Astrocyte (in vitro differentiated cells and primary cell): ENCODE results near the gene CRADD. TPM values are rescaled to one million over a fixed set of nuclear protein-coding genes. Genes with fewer than 3 reads are reported as not detected.

Experiments used
- DNase-seq: peaks from one replicate; pipeline ENCODE4 v3.0.0-alpha.2; 2010; ENCODE audit warnings: low read depth
- FAIRE-seq: peaks from 2 replicates; lab custom pipeline; 2011; peaks lifted over from hg19 to GRCh38; lab: Jason Lieb, UNC
- H2AFZ ChIP-seq: 2 replicates; pipeline ENCODE4 v1.6.0; 2012; ENCODE audit warnings: low read depth, low read length, inconsistent platforms
- H3K27ac ChIP-seq: 2 replicates; pipeline ENCODE4 v1.5.1; 2011; ENCODE audit warnings: low read depth, low read length, inconsistent platforms
- H3K27me3 ChIP-seq: 2 replicates; pipeline ENCODE4 v1.6.0; 2011; ENCODE audit warnings: low read length, inconsistent platforms; ENCODE audit not compliant: insufficient read depth
- H3K36me3 ChIP-seq: 2 replicates; pipeline ENCODE4 v1.5.1; 2011; ENCODE audit warnings: low read length, inconsistent platforms; ENCODE audit not compliant: insufficient read depth
- H3K4me1 ChIP-seq: 2 replicates; pipeline ENCODE4 v1.5.1; 2011; ENCODE audit warnings: low read length, inconsistent platforms; ENCODE audit not compliant: insufficient read depth
- H3K4me2 ChIP-seq: 2 replicates; pipeline ENCODE4 v1.6.0; 2012; ENCODE audit warnings: low read length, inconsistent platforms
- H3K4me3 ChIP-seq: 2 replicates; pipeline ENCODE4 v1.5.1; 2011; ENCODE audit warnings: low read depth, mild to moderate bottlenecking, low read length, inconsistent platforms; ENCODE audit not compliant: insufficient read depth
- H3K79me2 ChIP-seq: 2 replicates; pipeline ENCODE4 v1.6.0; 2012; ENCODE audit warnings: mild to moderate bottlenecking, low read length, inconsistent platforms; ENCODE audit not compliant: insufficient read depth
- H3K9ac ChIP-seq: 2 replicates; pipeline ENCODE4 v1.6.0; 2012; ENCODE audit warnings: mild to moderate bottlenecking, low read length, inconsistent platforms
- H3K9me3 ChIP-seq: 2 replicates; pipeline ENCODE4 v1.5.1; 2012; ENCODE audit warnings: low read depth, mild to moderate bottlenecking, low read length, inconsistent platforms; ENCODE audit not compliant: insufficient read depth
- H4K20me1 ChIP-seq: 2 replicates; pipeline ENCODE4 v1.6.0; 2012; ENCODE audit warnings: low read length, inconsistent platforms; ENCODE audit not compliant: insufficient read depth
- H3K27ac Mint-ChIP-seq: one replicate; pipeline ENCODE4 v1.8.0; 2021; ENCODE audit warnings: mild to moderate bottlenecking, mixed read lengths; ENCODE audit not compliant: unreplicated experiment
- H3K27me3 Mint-ChIP-seq: one replicate; pipeline ENCODE4 v1.8.0; 2021; ENCODE audit warnings: low read depth, mixed read lengths; ENCODE audit not compliant: unreplicated experiment
- H3K36me3 Mint-ChIP-seq: one replicate; pipeline ENCODE4 v1.8.0; 2021; ENCODE audit warnings: low read depth, mixed read lengths; ENCODE audit not compliant: unreplicated experiment
- H3K4me1 Mint-ChIP-seq: one replicate; pipeline ENCODE4 v1.8.0; 2021; ENCODE audit warnings: low read depth, mixed read lengths; ENCODE audit not compliant: unreplicated experiment
- H3K4me3 Mint-ChIP-seq: one replicate; pipeline ENCODE4 v1.8.0; 2021; ENCODE audit warnings: mild to moderate bottlenecking, moderate library complexity, mixed read lengths; ENCODE audit not compliant: unreplicated experiment
- H3K9me3 Mint-ChIP-seq: one replicate; pipeline ENCODE4 v1.8.0; 2021; ENCODE audit warnings: mild to moderate bottlenecking, mixed read lengths; ENCODE audit not compliant: unreplicated experiment
- EZH2 ChIP-seq: IDR thresholded peaks from 2 replicates; pipeline ENCODE4 v1.6.1; 2012; ENCODE audit warnings: mild to moderate bottlenecking, low read length, inconsistent platforms; ENCODE audit not compliant: insufficient read depth
- total RNA-seq: library from RNA; stranded (reverse); gene quantifications from 2 replicates; pipeline ENCODE4 v1.2.1, GENCODE V29; 2021
- TF ChIP-seq, protein P1 (sequence below): IDR thresholded peaks from 2 replicates; pipeline ENCODE4 v1.5.1; 2011; ENCODE audit warnings: low read depth, mild to moderate bottlenecking, inconsistent platforms, low read length, moderate library complexity; ENCODE audit not compliant: insufficient read depth

The CRADD gene
- total RNA-seq, 1 donor from 2014 or later, result 8.8 TPM

DNA sequence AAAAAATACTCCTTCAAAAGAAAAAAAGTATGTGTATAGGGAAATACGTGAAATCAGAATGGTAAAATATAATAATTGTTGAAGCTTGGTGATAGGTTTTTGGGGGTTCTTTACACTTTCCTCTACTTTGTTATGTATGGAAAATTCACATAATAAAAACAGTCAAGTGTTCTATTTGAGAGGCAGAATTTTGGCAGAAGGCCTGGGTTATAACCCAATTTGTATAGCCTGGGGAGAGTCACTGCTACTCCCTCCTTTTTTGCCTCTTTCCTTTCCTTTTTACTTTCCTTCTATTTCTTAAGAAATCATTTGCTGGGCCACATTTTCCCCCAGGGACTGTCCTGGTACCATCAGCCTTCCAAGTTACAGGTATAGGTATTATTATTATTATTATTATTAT, 105.7 kb downstream of the CRADD start:
- H3K36me3 ChIP-seq, result no peaks in the 10 kb centered on the region
- H3K9ac ChIP-seq, result no peak overlapping the region
- FAIRE-seq, result no peak
- peaks cover 47% of the 10 kb centered on the region for H3K4me1 ChIP-seq
- no peak overlapping the region for H3K27ac ChIP-seq
- no peak for DNase-seq
- H3K9me3 ChIP-seq, result no peaks in the 10 kb centered on the region
- no peaks in the 10 kb centered on the region for H4K20me1 ChIP-seq
- H3K4me3 ChIP-seq, result no peak overlapping the region
- no peak overlapping the region for H2AFZ ChIP-seq
- Mint-ChIP-seq H3K4me3 (no peak overlapping the region), H3K4me1 (peaks cover 46% of the 10 kb centered on the region), H3K27ac (no peak overlapping the region), H3K9me3 (peaks cover under 1% of the 10 kb centered on the region), H3K36me3 (peaks cover 2% of the 10 kb centered on the region), H3K27me3 (no peaks in the 10 kb centered on the region)
- TF ChIP-seq, protein P1, sequence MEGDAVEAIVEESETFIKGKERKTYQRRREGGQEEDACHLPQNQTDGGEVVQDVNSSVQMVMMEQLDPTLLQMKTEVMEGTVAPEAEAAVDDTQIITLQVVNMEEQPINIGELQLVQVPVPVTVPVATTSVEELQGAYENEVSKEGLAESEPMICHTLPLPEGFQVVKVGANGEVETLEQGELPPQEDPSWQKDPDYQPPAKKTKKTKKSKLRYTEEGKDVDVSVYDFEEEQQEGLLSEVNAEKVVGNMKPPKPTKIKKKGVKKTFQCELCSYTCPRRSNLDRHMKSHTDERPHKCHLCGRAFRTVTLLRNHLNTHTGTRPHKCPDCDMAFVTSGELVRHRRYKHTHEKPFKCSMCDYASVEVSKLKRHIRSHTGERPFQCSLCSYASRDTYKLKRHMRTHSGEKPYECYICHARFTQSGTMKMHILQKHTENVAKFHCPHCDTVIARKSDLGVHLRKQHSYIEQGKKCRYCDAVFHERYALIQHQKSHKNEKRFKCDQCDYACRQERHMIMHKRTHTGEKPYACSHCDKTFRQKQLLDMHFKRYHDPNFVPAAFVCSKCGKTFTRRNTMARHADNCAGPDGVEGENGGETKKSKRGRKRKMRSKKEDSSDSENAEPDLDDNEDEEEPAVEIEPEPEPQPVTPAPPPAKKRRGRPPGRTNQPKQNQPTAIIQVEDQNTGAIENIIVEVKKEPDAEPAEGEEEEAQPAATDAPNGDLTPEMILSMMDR, result no peak
- TF ChIP-seq EZH2, result no peak
- H3K27me3 ChIP-seq, result no peaks in the 10 kb centered on the region
- no peaks in the 10 kb centered on the region for H3K79me2 ChIP-seq
- H3K4me2 ChIP-seq, result no peak overlapping the region

DNA sequence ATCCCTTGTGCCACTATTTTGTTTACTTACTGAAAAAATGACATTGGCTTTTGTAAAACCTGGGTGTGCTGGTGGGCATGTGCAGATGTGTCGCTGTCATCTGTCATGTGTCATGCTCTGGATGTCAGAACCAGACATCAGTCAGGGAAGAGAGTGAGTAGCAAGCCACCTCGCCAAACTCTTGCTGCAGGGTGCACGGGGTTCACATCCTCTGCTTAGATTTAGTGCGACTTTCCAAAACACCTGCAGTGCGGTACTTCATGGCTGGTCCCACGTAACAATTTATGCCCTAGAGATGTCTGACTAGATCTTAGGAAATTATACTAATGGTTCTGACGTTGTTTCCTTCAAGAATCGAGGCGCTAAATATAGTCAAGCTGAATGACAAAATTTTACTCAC, 106.7 kb downstream of the CRADD start:
- H3K4me2 ChIP-seq, result peak overlapping the region; percentile 63

More for the DNA sequence above, 106.7 kb downstream of the CRADD start:
- H3K27ac Mint-ChIP-seq, result peak overlapping the region; percentile 96
- Histone ChIP-seq H3K9ac (peak overlapping the region; percentile 75), H2AFZ (no peak overlapping the region), H3K27me3 (no peaks in the 10 kb centered on the region), H3K4me1 (peaks cover 38% of the 10 kb centered on the region), H4K20me1 (no peaks in the 10 kb centered on the region), H3K9me3 (no peaks in the 10 kb centered on the region), H3K36me3 (no peaks in the 10 kb centered on the region), H3K79me2 (no peaks in the 10 kb centered on the region), H3K4me3 (no peak overlapping the region), H3K27ac (peak overlapping the region; percentile 92)
- DNase-seq (no peak), FAIRE-seq (no peak)
- H3K36me3 Mint-ChIP-seq, result peaks cover 2% of the 10 kb centered on the region
- H3K4me3 Mint-ChIP-seq, result no peak overlapping the region
- H3K9me3 Mint-ChIP-seq, result peaks cover 3% of the 10 kb centered on the region
- H3K4me1 Mint-ChIP-seq, result peaks cover 40% of the 10 kb centered on the region
- no peaks in the 10 kb centered on the region for H3K27me3 Mint-ChIP-seq
- no peak for TF ChIP-seq EZH2
- TF ChIP-seq, protein P1, result no peak
